ENCODE data around the gene MLKL.
"Not testable (repeated sequence)": the region's sequence is repeated elsewhere in the genome, so short reads cannot be mapped to it uniquely, and the experiment has no call there.

Gene MLKL

DNA sequence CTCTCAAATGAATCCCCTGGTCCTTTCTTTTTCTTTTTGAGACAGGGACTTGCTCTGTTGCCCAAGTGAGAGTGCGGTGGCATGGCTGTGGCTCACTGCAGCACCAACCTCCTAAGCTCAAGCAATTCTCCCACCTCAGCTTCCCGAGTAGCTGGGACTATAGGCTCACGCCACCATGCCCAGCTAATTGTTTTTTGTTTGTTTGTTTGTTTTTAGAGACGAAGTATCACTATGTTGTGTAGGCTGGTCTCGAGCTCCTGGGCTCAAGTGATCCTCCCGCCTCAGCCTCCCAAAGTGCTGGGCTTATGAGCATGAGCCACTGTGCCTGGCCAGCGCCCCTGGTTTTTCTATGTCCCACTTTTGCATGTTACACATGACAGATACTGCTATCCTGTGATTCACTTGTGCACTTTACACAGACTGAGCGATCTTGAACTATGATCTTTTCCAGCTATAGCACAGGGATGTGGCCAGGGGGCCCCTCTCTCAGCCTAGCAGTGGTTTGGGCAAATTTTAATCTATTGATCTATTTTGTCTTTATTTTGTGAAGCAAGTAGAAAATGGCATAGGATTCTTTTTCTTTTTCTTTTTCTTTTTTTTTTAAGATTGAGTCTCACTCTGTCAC is 31.3 kb upstream of the MLKL start:
- DNase-seq: no peak

DNA sequence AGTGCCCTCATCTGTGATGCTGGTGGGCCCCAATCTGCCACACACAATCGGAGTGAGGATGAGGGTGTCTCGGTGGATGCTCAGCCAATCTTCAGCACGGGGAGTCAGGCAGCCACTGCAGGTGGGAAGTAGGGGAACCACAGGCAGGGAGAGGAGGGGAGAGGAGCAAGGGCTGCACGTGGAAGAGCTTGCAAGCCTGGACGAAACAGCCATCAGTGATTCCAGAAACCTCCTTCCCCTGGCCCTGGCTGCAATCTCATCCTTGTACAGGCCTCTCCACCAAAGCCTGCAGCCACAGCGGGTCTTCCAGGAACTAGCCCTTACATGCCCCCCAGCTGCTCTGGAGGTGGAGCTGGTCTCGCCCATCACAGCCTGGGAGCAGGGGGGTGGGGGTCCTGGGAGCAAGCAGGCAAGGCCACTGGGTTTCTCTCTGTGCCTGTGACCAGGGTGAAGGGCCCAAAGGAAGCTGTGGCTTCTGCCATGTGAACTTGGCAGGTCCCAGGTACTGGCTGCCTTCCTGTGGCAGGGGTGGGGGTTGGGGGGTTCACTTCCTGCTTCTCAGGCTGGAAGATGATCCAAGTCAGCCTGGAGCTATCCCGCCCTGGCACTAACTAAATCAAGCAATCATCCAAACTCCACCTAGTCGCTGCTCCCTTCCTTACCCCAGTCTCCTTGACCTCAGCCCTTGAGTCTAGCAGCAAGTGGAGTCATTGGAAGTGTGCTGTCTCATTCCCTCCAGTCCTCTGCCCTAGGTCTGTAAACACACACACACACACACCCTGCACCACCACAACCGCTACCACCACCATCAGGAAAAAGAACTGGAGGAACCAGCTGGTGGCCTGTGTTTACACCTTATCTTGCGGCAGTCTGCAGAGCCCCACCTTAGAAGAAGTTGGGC is 29.4 kb upstream of the MLKL start:
- no peak for DNase-seq

DNA sequence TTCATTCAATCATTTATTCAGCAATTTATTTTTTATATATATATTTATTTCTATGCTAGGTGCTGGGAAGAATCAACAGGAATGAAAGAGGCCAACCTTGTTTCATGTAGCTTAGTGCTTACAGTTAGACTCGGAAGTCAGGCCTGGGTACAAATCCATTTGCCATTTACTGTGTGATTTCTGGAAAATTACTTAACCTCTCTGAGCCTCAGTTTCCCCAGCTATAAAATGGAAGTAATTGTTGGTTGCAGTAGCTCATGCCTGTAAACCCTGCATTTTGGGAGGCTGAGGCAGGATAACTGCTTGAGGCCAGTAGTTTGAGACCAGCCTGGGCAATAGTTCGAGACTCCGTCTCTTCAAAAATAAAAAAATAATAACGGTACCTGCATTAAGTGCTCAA is 27.2 kb upstream of the MLKL start:
- DNase-seq: no peak

- no peak for DNase-seq
These were observed 26.1 kb upstream of the MLKL start for GRCh38 chr16:74726716-74727115.

DNA sequence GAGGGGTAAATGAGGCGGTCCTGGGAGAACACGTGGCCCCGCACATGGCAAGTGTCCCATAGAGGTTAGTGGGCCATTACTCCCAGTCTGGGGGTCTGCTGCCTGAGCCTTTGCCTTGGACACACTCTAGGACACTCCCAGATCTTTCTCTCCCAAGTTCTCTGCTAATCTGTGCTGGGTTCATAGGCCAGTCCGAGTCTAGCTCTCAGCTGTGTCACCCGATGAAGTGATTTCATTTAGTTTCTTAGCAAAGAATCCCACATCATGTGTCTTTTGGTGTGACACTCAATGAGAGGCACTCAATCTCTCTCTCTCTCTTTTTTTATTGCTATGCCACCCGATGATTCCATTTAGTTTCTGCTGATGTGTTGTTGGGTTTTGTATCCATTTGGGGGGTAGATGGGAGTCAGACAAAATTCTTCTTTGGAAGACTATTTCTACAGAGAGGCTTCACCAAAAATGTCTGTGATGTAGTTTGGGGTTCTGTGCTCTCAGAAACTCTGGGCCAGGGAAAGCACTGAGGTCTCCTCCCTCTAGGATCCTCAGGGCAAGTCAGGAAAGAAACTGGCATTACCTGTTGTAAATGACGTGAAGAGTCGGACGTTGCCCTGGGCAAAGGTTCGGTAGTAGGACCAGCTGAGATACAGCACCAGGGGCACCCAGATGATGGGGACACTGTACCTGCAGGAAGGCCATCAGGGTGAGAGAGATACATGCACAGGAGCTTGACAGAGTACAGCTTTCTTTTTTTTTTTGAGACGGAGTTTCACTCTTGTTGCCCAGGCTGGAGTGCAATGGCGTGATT is 25.2 kb upstream of the MLKL start:
- no peak for DNase-seq

DNA sequence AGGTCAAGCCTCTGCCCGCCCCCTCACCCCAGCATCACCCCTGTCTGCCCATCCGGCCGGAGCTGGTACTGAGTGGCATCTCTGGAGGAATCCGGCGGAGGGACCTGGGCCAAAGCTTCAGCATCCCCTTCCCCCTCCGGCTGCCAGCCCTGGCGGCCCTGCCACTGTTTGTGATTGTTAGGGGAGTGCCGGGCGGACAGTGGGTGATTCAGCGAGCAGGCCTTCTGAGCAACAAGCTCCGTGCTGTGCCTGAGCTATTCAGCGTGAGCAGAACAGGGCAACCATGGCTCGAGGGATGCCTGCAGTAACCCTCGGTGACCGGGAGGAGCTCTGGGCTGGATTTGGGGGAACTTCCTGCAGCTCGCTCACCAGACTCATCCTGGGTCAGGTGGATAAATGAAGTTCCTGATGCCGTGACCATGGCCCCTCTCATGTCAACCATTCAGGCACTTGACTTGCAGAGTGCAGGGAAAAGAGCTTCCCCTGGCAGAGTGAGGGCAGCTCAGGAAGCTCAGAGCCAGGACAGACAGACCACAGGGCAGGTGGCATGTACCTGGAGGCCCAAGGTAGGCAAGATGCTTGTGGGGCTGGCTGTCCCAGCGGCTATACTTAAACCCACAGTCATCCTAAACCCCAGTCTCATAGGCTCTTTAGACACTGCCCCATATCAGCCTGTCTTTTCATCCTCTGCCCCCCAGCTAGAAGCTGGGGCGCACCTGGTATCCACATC is 24.3 kb upstream of the MLKL start:
- DNase-seq: no peak

GRCh38 chr16:74723256-74723655 is 22.6 kb upstream of the MLKL start:
- DNase-seq: no peak

- not testable (repeated sequence) for DNase-seq
These were observed 21.5 kb upstream of the MLKL start for GRCh38 chr16:74722156-74722555.

GRCh38 chr16:74721716-74722115 is 21.1 kb upstream of the MLKL start:
- DNase-seq: no peak

DNA sequence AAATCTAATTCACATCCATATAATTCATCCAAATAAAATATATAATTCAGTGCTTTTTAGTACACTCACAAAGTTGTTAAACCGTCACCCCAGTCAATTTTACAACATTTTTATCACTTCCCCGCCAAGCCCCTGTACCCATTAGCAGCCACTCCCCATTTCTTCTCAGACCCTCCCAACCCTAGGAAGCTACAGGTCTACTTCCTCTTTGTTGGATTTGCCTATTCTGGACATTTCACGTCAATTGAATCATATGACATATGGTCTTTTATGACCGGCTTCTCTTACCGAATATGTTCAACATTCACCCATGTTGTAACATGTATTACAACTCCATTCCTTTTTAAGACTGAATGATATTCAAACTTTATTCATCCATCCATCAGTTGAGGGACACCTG is 19.9 kb upstream of the MLKL start:
- DNase-seq: no peak

DNA sequence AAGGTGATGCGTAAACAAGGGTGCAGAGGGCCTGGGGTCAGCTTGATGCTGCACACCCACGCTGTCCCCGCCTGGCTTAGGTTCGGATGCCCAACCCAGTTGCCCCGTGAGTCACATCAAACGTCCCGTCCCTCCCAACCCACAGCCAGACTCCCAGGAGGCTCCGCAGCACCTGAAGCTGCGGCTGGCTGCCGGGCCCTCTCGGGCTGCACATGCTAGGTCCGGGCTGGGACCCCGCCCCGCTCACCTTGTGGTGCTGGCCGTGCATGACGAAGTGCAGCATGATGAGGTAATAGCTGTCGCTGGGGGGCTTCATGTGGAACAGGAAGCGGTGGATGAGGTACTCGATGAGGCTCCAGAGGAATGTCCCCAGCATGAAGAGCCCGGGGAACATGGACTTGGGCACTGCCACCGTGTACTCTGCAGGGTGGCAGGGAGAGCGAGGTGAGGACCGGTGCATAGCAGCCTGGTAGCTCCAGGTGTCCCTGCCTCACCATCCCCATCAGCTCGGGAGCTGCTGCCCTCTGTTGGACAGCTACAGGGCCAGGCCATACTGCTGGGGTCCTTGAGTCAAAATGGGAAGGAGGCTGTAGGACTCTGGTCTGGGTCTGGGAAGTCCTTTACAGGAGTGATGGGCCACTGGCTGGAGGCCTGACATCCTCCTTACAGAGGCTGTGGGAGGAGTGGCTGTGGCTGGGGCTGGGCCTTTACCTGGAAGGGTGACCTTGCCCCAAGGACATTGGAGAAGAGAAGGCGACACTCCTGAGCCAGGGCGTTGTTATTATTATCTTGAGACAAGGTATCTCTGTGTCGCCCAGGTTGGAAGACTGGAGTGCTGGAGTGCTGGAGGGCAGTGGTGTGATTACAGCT is 18.3 kb upstream of the MLKL start:
- DNase-seq: no peak

DNA sequence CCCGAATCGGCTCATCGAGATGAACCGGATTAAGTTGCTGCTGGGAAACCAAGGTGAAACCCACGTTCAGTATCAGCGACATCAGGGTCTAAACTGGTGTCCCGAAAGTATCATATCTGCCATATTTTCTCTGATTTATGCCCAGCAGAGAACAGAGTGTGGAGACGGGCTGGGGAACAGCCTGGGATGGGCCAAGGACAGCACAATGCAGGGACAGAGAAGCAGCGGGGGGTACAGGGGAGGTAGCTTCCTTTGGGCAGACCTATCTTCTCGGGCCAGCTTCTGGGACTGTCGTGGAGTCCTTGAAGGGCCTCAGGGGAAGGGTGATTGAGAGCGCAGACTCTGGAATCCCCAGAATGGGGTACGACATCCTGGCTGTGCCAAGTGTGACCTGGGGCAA is 17.5 kb upstream of the MLKL start:
- DNase-seq: no peak

GRCh38 chr16:74717367-74717766 is 16.7 kb upstream of the MLKL start:
- no peak for DNase-seq

GRCh38 chr16:74716355-74716754 is 15.7 kb upstream of the MLKL start:
- DNase-seq: no peak

- no peak for DNase-seq
These were observed 13.2 kb upstream of the MLKL start for GRCh38 chr16:74713876-74714275.

GRCh38 chr16:74713325-74713724 is 12.7 kb upstream of the MLKL start:
- DNase-seq: no peak

GRCh38 chr16:74711938-74712337 is 11.3 kb upstream of the MLKL start:
- DNase-seq: no peak

- DNase-seq: no peak
These were observed 9.7 kb upstream of the MLKL start for GRCh38 chr16:74710401-74710800.

DNA sequence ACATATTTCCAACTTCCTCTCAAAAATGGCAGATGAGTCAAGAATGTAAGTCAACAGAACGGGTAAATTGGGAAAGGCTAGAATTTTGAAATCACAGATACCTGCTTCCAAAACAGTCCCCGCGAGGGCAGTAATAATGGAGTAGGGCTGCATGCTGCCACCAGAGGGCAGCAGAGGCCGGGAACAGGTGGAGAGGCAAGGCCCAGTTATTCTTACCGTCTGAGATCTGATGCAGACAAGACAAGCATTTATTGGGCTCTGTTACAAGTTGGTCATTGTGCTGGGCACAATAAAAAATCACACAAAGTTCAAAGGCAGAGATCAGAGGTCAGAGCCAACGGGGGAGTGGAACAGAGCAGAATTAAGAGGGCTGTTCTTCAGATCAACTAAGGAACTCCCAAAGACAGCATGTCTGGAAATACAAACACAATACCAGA is 8.8 kb upstream of the MLKL start:
- DNase-seq: peak; percentile 93

GRCh38 chr16:74700116-74700437 is 585 bp downstream of the MLKL start:
- DNase-seq: peak; percentile 68

GRCh38 chr16:74699666-74700065 is 996 bp downstream of the MLKL start:
- DNase-seq: no peak

DNA sequence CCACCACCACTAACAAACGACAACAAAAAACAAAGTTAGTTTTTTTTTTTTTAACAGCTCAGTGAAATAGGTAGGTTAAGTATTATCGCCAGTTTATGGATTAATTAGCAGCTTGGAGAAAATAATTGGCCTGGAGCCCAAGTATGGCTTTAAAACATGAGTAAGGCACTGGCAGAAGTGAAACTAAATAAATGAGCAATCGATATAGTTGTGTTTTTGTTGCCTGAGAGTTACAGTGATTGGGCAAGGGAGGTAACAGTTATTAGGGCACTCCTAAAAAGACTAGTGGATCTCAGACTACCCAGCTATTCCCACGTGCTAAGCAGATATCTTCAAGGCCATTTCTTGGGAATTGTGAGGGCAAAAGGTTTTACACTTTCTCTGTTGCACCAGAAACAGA is 2.4 kb downstream of the MLKL start:
- DNase-seq: no peak

All from activated effector memory CD4-positive, alpha-beta T cell treated with anti-CD3 and anti-CD28 coated beads, Interleukin-2, amount 50 U/mL, for 16 hours (primary cell).